ENCODE data around the gene KLK11.

GRCh38 chr19:50982186-50982585 lies 44.2 kb downstream of the KLK11 start:
- TF ChIP-seq POLR2AphosphoS5 (IDR thresholded peaks at IDR 0.05; ENCODE audit: low read depth, low read length) (no peak), POLR2A (IDR thresholded peaks at IDR 0.05; ENCODE audit: low read depth, low read length) (no peak), TAF1 (IDR thresholded peaks at IDR 0.05; ENCODE audit: low read depth, low read length) (no peak), POU2F2 (IDR thresholded peaks at IDR 0.05; ENCODE audit: low read depth, low read length) (no peak), PAX5 (IDR thresholded peaks at IDR 0.05; ENCODE audit: insufficient read depth, low read length, severe bottlenecking) (no peak), SPI1 (IDR thresholded peaks at IDR 0.05; ENCODE audit: low read depth, low read length) (no peak)
